GM23338 (cell line): Measurements from ENCODE around the gene ABCC3. TPM values are rescaled to one million over a fixed set of nuclear protein-coding genes. Genes with fewer than 3 reads are reported as not detected.

Experiments
- ATAC-seq: fragments of 200-7000 bp; cut with Tn5 transposase; 3 replicates; pipeline ENCODE4 v1.9.1; 2020
- DNase-seq: peaks from one replicate; pipeline ENCODE4 v3.0.0-alpha.2; 2015; ENCODE audit warnings: low spot score
- H2AFZ ChIP-seq: fragments of 200-600 bp; sonication (generic); 2 replicates; pipeline ENCODE4 v1.8.0; 2016; ENCODE audit warnings: antibody characterized with exemption, mild to moderate bottlenecking, moderate library complexity
- H3F3A ChIP-seq: fragments of 200-600 bp; sonication (generic); replicated peaks from 2 replicates; pipeline ENCODE4 v1.8.0; 2017; ENCODE audit warnings: antibody characterized with exemption, mixed run types, low read depth
- H3K27ac ChIP-seq: fragments of 200-600 bp; sonication (generic); 2 replicates; pipeline ENCODE4 v1.6.1; 2016; ENCODE audit warnings: low read depth
- H3K27me3 ChIP-seq: fragments of 200-600 bp; sonication (generic); 2 replicates; pipeline ENCODE4 v1.8.0; 2016; ENCODE audit warnings: mild to moderate bottlenecking, mixed run types, moderate library complexity; ENCODE audit not compliant: insufficient read depth
- H3K36me3 ChIP-seq: fragments of 200-600 bp; sonication (generic); 2 replicates; pipeline ENCODE4 v1.8.0; 2016; ENCODE audit warnings: mild to moderate bottlenecking; ENCODE audit not compliant: insufficient read depth
- H3K4me1 ChIP-seq: fragments of 200-600 bp; sonication (generic); 2 replicates; pipeline ENCODE4 v1.8.0; 2016; ENCODE audit warnings: mild to moderate bottlenecking, moderate library complexity; ENCODE audit not compliant: insufficient read depth
- H3K4me2 ChIP-seq: fragments of 200-600 bp; sonication (generic); 2 replicates; pipeline ENCODE4 v1.7.1; 2017; ENCODE audit warnings: mixed run types
- H3K4me3 ChIP-seq: fragments of 200-600 bp; sonication (generic); 2 replicates; pipeline ENCODE4 v1.6.1; 2016; ENCODE audit warnings: mixed run types
- H3K79me2 ChIP-seq: fragments of 200-600 bp; sonication (generic); replicated peaks from 2 replicates; pipeline ENCODE4 v1.8.0; 2017; ENCODE audit warnings: mild to moderate bottlenecking; ENCODE audit not compliant: insufficient read depth
- H3K9me2 ChIP-seq: fragments of 200-600 bp; sonication (generic); 2 replicates; pipeline ENCODE4 v1.8.0; 2017; ENCODE audit not compliant: insufficient read depth
- H4K20me1 ChIP-seq: fragments of 200-600 bp; sonication (generic); replicated peaks from 2 replicates; pipeline ENCODE4 v1.8.0; 2017; ENCODE audit warnings: mild to moderate bottlenecking; ENCODE audit not compliant: insufficient read depth
- H3K27ac Mint-ChIP-seq: 2 replicates; pipeline ENCODE4 v1.8.0; 2020; ENCODE audit warnings: inconsistent platforms, mild to moderate bottlenecking, moderate library complexity, mixed read lengths
- H3K27me3 Mint-ChIP-seq: 3 replicates; pipeline ENCODE4 v1.8.0; 2022; ENCODE audit warnings: low read depth, mild to moderate bottlenecking, moderate library complexity, mixed read lengths, inconsistent platforms; ENCODE audit not compliant: insufficient read depth, poor library complexity
- H3K36me3 Mint-ChIP-seq: 3 replicates; pipeline ENCODE4 v1.8.0; 2021; ENCODE audit warnings: low read depth, mild to moderate bottlenecking, inconsistent platforms, moderate library complexity, mixed read lengths
- H3K4me1 Mint-ChIP-seq: 3 replicates; pipeline ENCODE4 v1.8.0; 2020; ENCODE audit warnings: mild to moderate bottlenecking, inconsistent platforms, mixed read lengths
- H3K4me3 Mint-ChIP-seq: 3 replicates; pipeline ENCODE4 v1.8.0; 2021; ENCODE audit warnings: moderate library complexity, mild to moderate bottlenecking, inconsistent platforms, mixed read lengths
- H3K9me3 Mint-ChIP-seq: 3 replicates; pipeline ENCODE4 v1.8.0; 2020; ENCODE audit warnings: moderate library complexity, mild to moderate bottlenecking, inconsistent platforms, mixed read lengths
- CREB1 ChIP-seq: fragments of 250-450 bp; sonication (Bioruptor Pico); IDR thresholded peaks from 2 replicates; pipeline ENCODE4 v1.5.0; 2020; ENCODE audit warnings: low read depth, mild to moderate bottlenecking, moderate library complexity
- CTCF ChIP-seq, 2 experiments: fragments of 200-600 bp in 1 of 2; sonication (generic) in 1 of 2; conservative IDR thresholded peaks; 2 replicates each; pipeline versions ENCODE4 v1.5.1 to v1.6.1; 2016 to 2017; ENCODE audit warnings: antibody characterized with exemption in 2 of 2, low read depth in 2 of 2, mild to moderate bottlenecking in 2 of 2, moderate library complexity in 1 of 2
- ETS1 ChIP-seq: IDR thresholded peaks from 2 replicates; pipeline ENCODE4 v1.6.1; 2016; ENCODE audit warnings: antibody characterized with exemption
- EZH2 ChIP-seq: fragments of 200-600 bp; sonication (generic); IDR thresholded peaks from one replicate; pipeline ENCODE4 v1.8.0; 2017; ENCODE audit warnings: antibody characterized with exemption, mild to moderate bottlenecking, low read depth; ENCODE audit not compliant: unreplicated experiment
- JUNB ChIP-seq: IDR thresholded peaks from one replicate; pipeline ENCODE4 v1.6.1; 2016; ENCODE audit warnings: antibody characterized with exemption; ENCODE audit not compliant: unreplicated experiment
- ZNF331 ChIP-seq: fragments of 250-450 bp; sonication (Bioruptor Pico); IDR thresholded peaks from 2 replicates; pipeline ENCODE4 v1.5.0; 2020; ENCODE audit warnings: low read depth, mild to moderate bottlenecking, moderate library complexity
- polyA plus RNA-seq: library from polyadenylated mRNA; unstranded; fragments of >200 nt; fragmentation: Nextera tagmentation; extraction: Ambion mirVana; gene quantifications from 2 replicates; pipeline ENCODE4 v1.2.1, GENCODE V29; 2016
- total RNA-seq: library from RNA; depleted of rRNA; stranded (reverse); fragments of >200 nt; shearing (Covaris generic); gene quantifications from 2 replicates; pipeline ENCODE4 v1.2.3, GENCODE V29; 2014
- TF ChIP-seq, protein P1 (sequence below): fragments of 250-450 bp; sonication (Bioruptor Pico); IDR thresholded peaks from 2 replicates; pipeline ENCODE4 v1.5.0; 2020; ENCODE audit warnings: mild to moderate bottlenecking, moderate library complexity

ABCC3 gene
- total and polyA plus RNA-seq, 2 experiments from 2014 or later: not detected

GRCh38 chr17:50621574-50622031 lies 13.1 kb upstream of the ABCC3 start:
- no peak overlapping the region for H3K27ac ChIP-seq
- Mint-ChIP-seq H3K27ac (no peak overlapping the region), H3K4me3 (peak overlapping the region; percentile 55), H3K9me3 (no peaks in the 10 kb centered on the region), H3K4me1 (peaks cover 34% of the 10 kb centered on the region), H3K27me3 (peaks cover 8% of the 10 kb centered on the region), H3K36me3 (no peaks in the 10 kb centered on the region)
- H3K36me3 ChIP-seq: no peaks in the 10 kb centered on the region
- no peaks in the 10 kb centered on the region for H3K27me3 ChIP-seq
- TF ChIP-seq CREB1 (CRISPR knock-in tag): 0 out of 2 replicates have a peak, but pooled peaks have one; percentile 51
- TF ChIP-seq, protein P1, sequence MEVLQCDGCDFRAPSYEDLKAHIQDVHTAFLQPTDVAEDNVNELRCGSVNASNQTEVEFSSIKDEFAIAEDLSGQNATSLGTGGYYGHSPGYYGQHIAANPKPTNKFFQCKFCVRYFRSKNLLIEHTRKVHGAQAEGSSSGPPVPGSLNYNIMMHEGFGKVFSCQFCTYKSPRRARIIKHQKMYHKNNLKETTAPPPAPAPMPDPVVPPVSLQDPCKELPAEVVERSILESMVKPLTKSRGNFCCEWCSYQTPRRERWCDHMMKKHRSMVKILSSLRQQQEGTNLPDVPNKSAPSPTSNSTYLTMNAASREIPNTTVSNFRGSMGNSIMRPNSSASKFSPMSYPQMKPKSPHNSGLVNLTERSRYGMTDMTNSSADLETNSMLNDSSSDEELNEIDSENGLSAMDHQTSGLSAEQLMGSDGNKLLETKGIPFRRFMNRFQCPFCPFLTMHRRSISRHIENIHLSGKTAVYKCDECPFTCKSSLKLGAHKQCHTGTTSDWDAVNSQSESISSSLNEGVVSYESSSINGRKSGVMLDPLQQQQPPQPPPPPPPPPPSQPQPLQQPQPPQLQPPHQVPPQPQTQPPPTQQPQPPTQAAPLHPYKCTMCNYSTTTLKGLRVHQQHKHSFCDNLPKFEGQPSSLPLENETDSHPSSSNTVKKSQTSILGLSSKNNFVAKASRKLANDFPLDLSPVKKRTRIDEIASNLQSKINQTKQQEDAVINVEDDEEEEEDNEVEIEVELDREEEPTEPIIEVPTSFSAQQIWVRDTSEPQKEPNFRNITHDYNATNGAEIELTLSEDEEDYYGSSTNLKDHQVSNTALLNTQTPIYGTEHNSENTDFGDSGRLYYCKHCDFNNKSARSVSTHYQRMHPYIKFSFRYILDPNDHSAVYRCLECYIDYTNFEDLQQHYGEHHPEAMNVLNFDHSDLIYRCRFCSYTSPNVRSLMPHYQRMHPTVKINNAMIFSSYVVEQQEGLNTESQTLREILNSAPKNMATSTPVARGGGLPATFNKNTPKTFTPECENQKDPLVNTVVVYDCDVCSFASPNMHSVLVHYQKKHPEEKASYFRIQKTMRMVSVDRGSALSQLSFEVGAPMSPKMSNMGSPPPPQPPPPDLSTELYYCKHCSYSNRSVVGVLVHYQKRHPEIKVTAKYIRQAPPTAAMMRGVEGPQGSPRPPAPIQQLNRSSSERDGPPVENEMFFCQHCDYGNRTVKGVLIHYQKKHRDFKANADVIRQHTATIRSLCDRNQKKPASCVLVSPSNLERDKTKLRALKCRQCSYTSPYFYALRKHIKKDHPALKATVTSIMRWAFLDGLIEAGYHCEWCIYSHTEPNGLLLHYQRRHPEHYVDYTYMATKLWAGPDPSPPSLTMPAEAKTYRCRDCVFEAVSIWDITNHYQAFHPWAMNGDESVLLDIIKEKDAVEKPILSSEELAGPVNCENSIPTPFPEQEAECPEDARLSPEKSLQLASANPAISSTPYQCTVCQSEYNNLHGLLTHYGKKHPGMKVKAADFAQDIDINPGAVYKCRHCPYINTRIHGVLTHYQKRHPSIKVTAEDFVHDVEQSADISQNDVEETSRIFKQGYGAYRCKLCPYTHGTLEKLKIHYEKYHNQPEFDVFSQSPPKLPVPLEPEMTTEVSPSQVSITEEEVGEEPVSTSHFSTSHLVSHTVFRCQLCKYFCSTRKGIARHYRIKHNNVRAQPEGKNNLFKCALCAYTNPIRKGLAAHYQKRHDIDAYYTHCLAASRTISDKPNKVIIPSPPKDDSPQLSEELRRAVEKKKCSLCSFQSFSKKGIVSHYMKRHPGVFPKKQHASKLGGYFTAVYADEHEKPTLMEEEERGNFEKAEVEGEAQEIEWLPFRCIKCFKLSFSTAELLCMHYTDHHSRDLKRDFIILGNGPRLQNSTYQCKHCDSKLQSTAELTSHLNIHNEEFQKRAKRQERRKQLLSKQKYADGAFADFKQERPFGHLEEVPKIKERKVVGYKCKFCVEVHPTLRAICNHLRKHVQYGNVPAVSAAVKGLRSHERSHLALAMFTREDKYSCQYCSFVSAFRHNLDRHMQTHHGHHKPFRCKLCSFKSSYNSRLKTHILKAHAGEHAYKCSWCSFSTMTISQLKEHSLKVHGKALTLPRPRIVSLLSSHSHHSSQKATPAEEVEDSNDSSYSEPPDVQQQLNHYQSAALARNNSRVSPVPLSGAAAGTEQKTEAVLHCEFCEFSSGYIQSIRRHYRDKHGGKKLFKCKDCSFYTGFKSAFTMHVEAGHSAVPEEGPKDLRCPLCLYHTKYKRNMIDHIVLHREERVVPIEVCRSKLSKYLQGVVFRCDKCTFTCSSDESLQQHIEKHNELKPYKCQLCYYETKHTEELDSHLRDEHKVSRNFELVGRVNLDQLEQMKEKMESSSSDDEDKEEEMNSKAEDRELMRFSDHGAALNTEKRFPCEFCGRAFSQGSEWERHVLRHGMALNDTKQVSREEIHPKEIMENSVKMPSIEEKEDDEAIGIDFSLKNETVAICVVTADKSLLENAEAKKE: no peak
- H3K9me2 ChIP-seq: no peaks in the 10 kb centered on the region
- peak overlapping the region; percentile 41; the same call in 1 of the 2 replicates for H3K4me3 ChIP-seq
- H3K4me1 ChIP-seq: peaks cover 5% of the 10 kb centered on the region; the same call in 1 of the 2 replicates
- no peak overlapping the region for H2AFZ ChIP-seq
- H3F3A ChIP-seq: no peaks in the 10 kb centered on the region
- H3K4me2 ChIP-seq: peak overlapping the region; percentile 73
- H3K79me2 ChIP-seq: no peaks in the 10 kb centered on the region
- no peak; the same call in 2 of the 3 replicates for ATAC-seq
- no peaks in the 10 kb centered on the region for H4K20me1 ChIP-seq
- DNase-seq: no peak

DNA sequence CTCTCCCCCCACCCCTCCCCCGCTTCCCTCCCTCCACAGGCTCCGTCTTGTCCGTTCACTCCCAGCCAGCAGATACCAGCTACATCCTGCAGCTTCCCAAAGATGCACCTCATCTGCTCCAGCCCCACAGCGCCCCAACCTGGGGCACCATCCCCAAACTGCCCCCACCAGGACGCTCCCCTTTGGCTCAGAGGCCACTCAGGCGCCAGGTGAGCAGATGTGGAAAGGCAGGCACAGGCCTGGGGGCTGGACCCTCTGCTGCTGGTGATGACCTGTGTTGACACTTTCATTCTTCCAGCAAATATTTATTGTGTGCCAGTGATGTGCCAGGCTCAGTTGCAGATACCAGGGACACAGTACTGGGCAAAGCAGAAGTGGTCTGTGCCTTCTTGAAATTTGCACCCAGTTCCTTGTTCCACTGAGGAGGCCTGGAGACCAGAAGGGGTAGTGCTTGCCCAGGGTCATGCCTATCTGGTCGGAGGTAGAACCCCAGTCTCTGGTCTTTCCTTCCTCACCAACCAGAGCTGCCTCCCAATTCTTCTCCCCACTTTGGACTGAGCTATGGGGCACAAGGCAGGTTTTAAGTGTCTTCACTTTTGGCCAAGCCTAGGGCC lies 10.3 kb upstream of the ABCC3 start:
- DNase-seq (no peak), ATAC-seq (no peak)
- Histone ChIP-seq H3K4me1 (peaks cover 23% of the 10 kb centered on the region; the same call in 1 of the 2 replicates), H3F3A (no peaks in the 10 kb centered on the region), H3K4me2 (no peak overlapping the region), H4K20me1 (no peaks in the 10 kb centered on the region), H2AFZ (no peak overlapping the region), H3K27me3 (no peaks in the 10 kb centered on the region; the same call in 1 of the 2 replicates), H3K4me3 (no peak overlapping the region), H3K79me2 (no peaks in the 10 kb centered on the region), H3K36me3 (no peaks in the 10 kb centered on the region), H3K9me2 (no peaks in the 10 kb centered on the region), H3K27ac (no peak overlapping the region)
- Mint-ChIP-seq H3K4me3 (no peak overlapping the region), H3K36me3 (no peaks in the 10 kb centered on the region), H3K9me3 (no peaks in the 10 kb centered on the region), H3K4me1 (peaks cover 55% of the 10 kb centered on the region), H3K27ac (no peak overlapping the region), H3K27me3 (peaks cover 16% of the 10 kb centered on the region)
- TF ChIP-seq EZH2: no peak
- no peak for TF ChIP-seq CTCF (conservative IDR thresholded peaks at IDR 0.05; ENCODE audit: low read depth in 2 of 2)
- no peak for TF ChIP-seq ETS1
- TF ChIP-seq ZNF331 (CRISPR knock-in tag): no peak
- no peak for TF ChIP-seq JUNB
